HepG2 (cell line): ENCODE measurements around the gene CACNA1D. TPM values are rescaled to one million over a fixed set of nuclear protein-coding genes. Genes with fewer than 3 reads are reported as not detected.

Experiments
- CEBPG ChIP-seq: IDR thresholded peaks from 2 replicates; pipeline ENCODE4 v1.6.1; 2016
- GATAD2A ChIP-seq: IDR thresholded peaks from 2 replicates; pipeline ENCODE4 v1.6.1; 2016
- HMG20B ChIP-seq: conservative IDR thresholded peaks from 2 replicates; pipeline ENCODE4 v1.6.1; 2016; ENCODE audit warnings: missing genetic modification reagents, missing compliant biosample characterization
- HOXD1 ChIP-seq: sonication (generic); formaldehyde crosslinking; IDR thresholded peaks from 2 replicates; pipeline ENCODE4 v1.5.0; 2020; ENCODE audit warnings: missing genetic modification reagents
- ISL2 ChIP-seq: sonication (generic); formaldehyde crosslinking; IDR thresholded peaks from 2 replicates; pipeline ENCODE4 v1.5.0; 2020; ENCODE audit warnings: missing genetic modification reagents
- NFYC ChIP-seq: IDR thresholded peaks from 2 replicates; pipeline ENCODE4 v1.6.1; 2016; ENCODE audit warnings: missing genetic modification reagents, missing compliant biosample characterization
- NR2F1 ChIP-seq, 2 experiments: fragments of 450-650 bp in 1 of 2; formaldehyde crosslinking in 1 of 2; IDR thresholded peaks; 2 replicates each; pipeline versions ENCODE4 v1.5.0 to v1.6.1; 2016 to 2020; ENCODE audit warnings: mild to moderate bottlenecking in 1 of 2, missing compliant biosample characterization in 1 of 2, missing genetic modification reagents in 1 of 2, moderate library complexity in 1 of 2
- NR2F6 ChIP-seq, 2 experiments: IDR thresholded peaks; 2 replicates each; pipeline ENCODE4 v1.6.1; 2016; ENCODE audit warnings: antibody characterized with exemption in 1 of 2, mild to moderate bottlenecking in 1 of 2
- PHF8 ChIP-seq: sonication (generic); formaldehyde crosslinking; IDR thresholded peaks from 2 replicates; pipeline ENCODE4 v1.5.0; 2020; ENCODE audit warnings: missing genetic modification reagents
- SALL1 ChIP-seq: sonication (generic); formaldehyde crosslinking; IDR thresholded peaks from 2 replicates; pipeline ENCODE4 v1.8.0; 2022; ENCODE audit warnings: mild to moderate bottlenecking, missing genetic modification reagents
- SIX1 ChIP-seq: sonication (generic); formaldehyde crosslinking; IDR thresholded peaks from 2 replicates; pipeline ENCODE4 v1.4.0; 2020; ENCODE audit warnings: missing genetic modification reagents, borderline replicate concordance
- SIX4 ChIP-seq: sonication (generic); formaldehyde crosslinking; IDR thresholded peaks from 2 replicates; pipeline ENCODE4 v1.4.0; 2020; ENCODE audit warnings: missing genetic modification reagents
- SMAD3 ChIP-seq: sonication (generic); formaldehyde crosslinking; IDR thresholded peaks from 2 replicates; pipeline ENCODE4 v1.4.0; 2020; ENCODE audit warnings: missing genetic modification reagents
- SMARCE1 ChIP-seq: fragments of 450-650 bp; IDR thresholded peaks from 2 replicates; pipeline ENCODE4 v1.6.1; 2017; ENCODE audit warnings: borderline replicate concordance
- TBL1XR1 ChIP-seq: fragments of 150-350 bp; IDR thresholded peaks from 2 replicates; pipeline ENCODE4 v1.6.1; 2014; ENCODE audit warnings: borderline replicate concordance, low read length; ENCODE audit not compliant: partially characterized antibody
- TFDP1 ChIP-seq: IDR thresholded peaks from 2 replicates; pipeline ENCODE4 v1.6.1; 2016; ENCODE audit warnings: missing compliant biosample characterization, missing genetic modification reagents, borderline replicate concordance
- TFE3 ChIP-seq: IDR thresholded peaks from 2 replicates; pipeline ENCODE4 v1.6.1; 2016
- ZBTB26 ChIP-seq: IDR thresholded peaks from 2 replicates; pipeline ENCODE4 v1.6.1; 2016; ENCODE audit warnings: missing compliant biosample characterization, missing genetic modification reagents, borderline replicate concordance
- ZNF230 ChIP-seq: sonication (generic); formaldehyde crosslinking; IDR thresholded peaks from 2 replicates; pipeline ENCODE4 v1.4.0; 2020; ENCODE audit warnings: mild to moderate bottlenecking, missing genetic modification reagents
- ZNF280B ChIP-seq: sonication (generic); formaldehyde crosslinking; IDR thresholded peaks from 2 replicates; pipeline ENCODE4 v1.5.0; 2020; ENCODE audit warnings: missing genetic modification reagents, mild to moderate bottlenecking, borderline replicate concordance
- ZNF281 ChIP-seq: sonication (generic); formaldehyde crosslinking; IDR thresholded peaks from 2 replicates; pipeline ENCODE4 v1.4.0; 2020; ENCODE audit warnings: missing genetic modification reagents, borderline replicate concordance
- ZNF607 ChIP-seq: sonication (generic); formaldehyde crosslinking; IDR thresholded peaks from 2 replicates; pipeline ENCODE4 v1.5.1; 2020; ENCODE audit warnings: missing genetic modification reagents, mild to moderate bottlenecking, borderline replicate concordance
- ZSCAN21 ChIP-seq: sonication (generic); formaldehyde crosslinking; IDR thresholded peaks from 2 replicates; pipeline ENCODE4 v1.8.0; 2022; ENCODE audit warnings: mild to moderate bottlenecking, missing genetic modification reagents, moderate library complexity, borderline replicate concordance
- polyA plus RNA-seq, 8 experiments: library from polyadenylated mRNA; depleted of rRNA in 3 of 8; stranded (reverse) in 7 of 8; unstranded in 1 of 8; fragments of >200 nt; fragmentation: Illumina TruSeq in 4 of 8; extraction: Trizol in 4 of 8; gene quantifications; 2 replicates each; pipeline versions ENCODE4 v1.2.1 to v1.2.3, GENCODE V29; 2011 to 2016; ENCODE audit warnings: low read depth in 4 of 8, missing spikeins in 1 of 8, mixed read lengths in 1 of 8; ENCODE audit not compliant: insufficient read depth in 1 of 8
- total RNA-seq, 5 experiments: library from RNA; depleted of rRNA; stranded (reverse); fragments of >200 nt; fragmentation: Illumina TruSeq; extraction: Trizol; gene quantifications; 2 replicates each; pipeline ENCODE4 v1.2.3, GENCODE V29; 2016; ENCODE audit warnings: low read depth in 1 of 5

Gene CACNA1D
- total and polyA plus RNA-seq, 2 of the 13 experiments (the other 11 are each of a cell fraction or from before 2014, with no cell fraction given): 0.26 to 0.38 TPM

- TF ChIP-seq TFDP1 (CRISPR knock-in tag): no peak
- TF ChIP-seq HMG20B: peak; percentile 90
- peak; percentile 94 for TF ChIP-seq ISL2 (CRISPR knock-in tag)
- peak; percentile 44; the same call in 1 of the 2 replicates for TF ChIP-seq ZBTB26 (CRISPR knock-in tag)
- peak; percentile 69 for TF ChIP-seq HOXD1 (CRISPR knock-in tag)
- TF ChIP-seq CEBPG (CRISPR knock-in tag): peak; percentile 97
- peak; percentile 48 to 52; a peak in 3 of 4 replicates for TF ChIP-seq NR2F1 (CRISPR knock-in tag; IDR thresholded peaks at IDR 0.05)
- TF ChIP-seq ZNF280B (CRISPR knock-in tag): no peak
- no peak for TF ChIP-seq PHF8 (CRISPR knock-in tag)
- peak; percentile 87 for TF ChIP-seq SMAD3
- peak; percentile 92 for TF ChIP-seq GATAD2A (CRISPR knock-in tag)
- TF ChIP-seq SIX1 (CRISPR knock-in tag): peak; percentile 89
- no peak for TF ChIP-seq ZNF607
- TF ChIP-seq SMARCE1: no peak
- TF ChIP-seq NFYC (CRISPR knock-in tag): no peak; the same call in 1 of the 2 replicates
- peak; percentile 79 for TF ChIP-seq SALL1 (CRISPR knock-in tag)
- peak; percentile 82 for TF ChIP-seq ZNF230 (CRISPR knock-in tag)
- peak; percentile 89 for TF ChIP-seq SIX4
- peak; percentile 84 for TF ChIP-seq TFE3 (CRISPR knock-in tag)
- no peak for TF ChIP-seq ZNF281 (CRISPR knock-in tag)
- peak; percentile 86 for TF ChIP-seq NR2F6 (IDR thresholded peaks at IDR 0.05)
- TF ChIP-seq NR2F6 (CRISPR knock-in tag; IDR thresholded peaks at IDR 0.05): peak; percentile 83
- peak; percentile 56 for TF ChIP-seq TBL1XR1
- 0 out of 2 replicates have a peak, but pooled peaks have one; percentile 27 for TF ChIP-seq ZSCAN21
Observed at GRCh38 chr3:53478166-53478830, 16.1 kb upstream of the CACNA1D start (continued).
